Keratinocyte (primary cell): ENCODE results near the gene NSF.
"Not testable (repeated sequence)": the region's sequence is repeated elsewhere in the genome, so short reads cannot be mapped to it uniquely, and the experiment has no call there.

ENCODE experiments used
- CTCF ChIP-seq, 3 experiments: IDR thresholded peaks in 1 of 3; conservative IDR thresholded peaks in 1 of 3; optimal IDR thresholded peaks in 1 of 3; 2 replicates in 2 of 3; 3 replicates in 1 of 3; pipeline versions ENCODE3 to v1.5.1; 2011; ENCODE audit warnings: low read length in 3 of 3, mild to moderate bottlenecking in 3 of 3, moderate library complexity in 2 of 3, control low read depth in 1 of 3, inconsistent platforms in 1 of 3; ENCODE audit not compliant: insufficient read depth in 2 of 3; ENCODE audit errors: extremely low read depth in 1 of 3
- EZH2 ChIP-seq: IDR thresholded peaks from one replicate; pipeline ENCODE4 v1.6.1; 2012; ENCODE audit warnings: inconsistent platforms, mild to moderate bottlenecking, low read length, moderate library complexity

- TF ChIP-seq CTCF (optimal IDR thresholded peaks at IDR 0.05 in 1 of 3, IDR thresholded peaks at IDR 0.05 in 1 of 3, conservative IDR thresholded peaks at IDR 0.05 in 1 of 3; ENCODE audit: extremely low read depth in 1 of 3, insufficient read depth in 2 of 3, low read length in 3 of 3); EZH2: not testable (repeated sequence)
These were observed 31.3 kb upstream of the NSF start for GRCh38 chr17:46559155-46559554.
